ENCODE results near the gene MDH1.

Gene MDH1

GRCh38 chr2:63632382-63632781 lies 43.6 kb downstream of the MDH1 start:
- no peak for DNase-seq (ENCODE audit: low read depth in 3 of 3)

GRCh38 chr2:63639344-63639743 lies 50.6 kb downstream of the MDH1 start:
- DNase-seq (ENCODE audit: low read depth in 3 of 3): no peak

GRCh38 chr2:63642946-63643345 lies 54.2 kb downstream of the MDH1 start:
- DNase-seq (ENCODE audit: low read depth in 3 of 3): no peak

GRCh38 chr2:63643486-63643885 lies 54.7 kb downstream of the MDH1 start:
- DNase-seq (ENCODE audit: low read depth in 3 of 3): no peak

GRCh38 chr2:63648632-63649031 lies 59.9 kb downstream of the MDH1 start:
- no peak for DNase-seq (ENCODE audit: low read depth in 3 of 3)

GRCh38 chr2:63649829-63650228 lies 61.1 kb downstream of the MDH1 start:
- no peak for DNase-seq (ENCODE audit: low read depth in 3 of 3)

GRCh38 chr2:63650756-63651155 lies 62.0 kb downstream of the MDH1 start:
- no peak for DNase-seq (ENCODE audit: low read depth in 3 of 3)

- DNase-seq (ENCODE audit: low read depth in 3 of 3): no peak
These were observed 62.6 kb downstream of the MDH1 start for GRCh38 chr2:63651356-63651755.

GRCh38 chr2:63651861-63652651 lies 63.3 kb downstream of the MDH1 start:
- DNase-seq (ENCODE audit: low read depth in 3 of 3): no peak

GRCh38 chr2:63652652-63652985 lies 63.9 kb downstream of the MDH1 start:
- DNase-seq (ENCODE audit: low read depth in 3 of 3): no peak

- no peak for DNase-seq (ENCODE audit: low read depth in 3 of 3)
These were observed 66.2 kb downstream of the MDH1 start for GRCh38 chr2:63654959-63655358.

Measured in stimulated activated CD4-positive, alpha-beta T cell treated with anti-CD3 and anti-CD28 coated beads, TNF-alpha, amount 100 ng/mL, for 4 hours (primary cell).